G401 (cell line): ENCODE data around the gene COL4A6. TPM values are rescaled to one million over a fixed set of nuclear protein-coding genes. Genes with fewer than 3 reads are reported as not detected.

ENCODE experiments used
- DNase-seq: peaks from one replicate; pipeline ENCODE4 v3.0.0-alpha.2; 2015; ENCODE audit warnings: low spot score
- in situ Hi-C: cut with HindIII; loops from 2 replicates; pipeline ENCODE4 v1.10.0; 2016; ENCODE audit warnings: low sequenced_read_pairs, mixed read lengths
- total RNA-seq: library from RNA; depleted of rRNA; stranded (reverse); fragments of >200 nt; shearing (Covaris generic); gene quantifications from 2 replicates; pipeline ENCODE4 v1.2.3, GENCODE V29; 2014

Gene COL4A6
- total RNA-seq, 1 experiment from 2014 or later: not detected

GRCh38 chrX:108347800-108348199, 90.4 kb downstream of the COL4A6 start:
- no peak for DNase-seq
- in situ Hi-C loops: no loop called here

- in situ Hi-C loops: no loop called here
- DNase-seq: no peak
Observed at GRCh38 chrX:108344216-108344615, 94.0 kb downstream of the COL4A6 start.

GRCh38 chrX:108341947-108342346, 96.3 kb downstream of the COL4A6 start:
- in situ Hi-C loops: no loop called here
- DNase-seq: no peak

GRCh38 chrX:108332281-108332680, 105.9 kb downstream of the COL4A6 start:
- DNase-seq: no peak
- in situ Hi-C loops: no loop called here

- in situ Hi-C loops: no loop called here
Observed at GRCh38 chrX:108331126-108331909, 106.9 kb downstream of the COL4A6 start.

GRCh38 chrX:108323751-108324150, 114.5 kb downstream of the COL4A6 start:
- no peak for DNase-seq
- in situ Hi-C loops: no loop called here

More at GRCh38 chrX:108331126-108331909, 106.9 kb downstream of the COL4A6 start:
- no peak for DNase-seq

- DNase-seq: no peak
- in situ Hi-C loops: no loop called here
Observed at GRCh38 chrX:108322234-108322633, 116.0 kb downstream of the COL4A6 start.

- in situ Hi-C loops: no loop called here
- DNase-seq: no peak
Observed at GRCh38 chrX:108316456-108316855, 121.8 kb downstream of the COL4A6 start.

- in situ Hi-C loops: no loop called here
- no peak for DNase-seq
Observed at GRCh38 chrX:108313669-108314068, 124.6 kb downstream of the COL4A6 start.

GRCh38 chrX:108312957-108313356, 125.3 kb downstream of the COL4A6 start:
- in situ Hi-C loops: no loop called here
- DNase-seq: peak; percentile 26

- DNase-seq: no peak
- in situ Hi-C loops: no loop called here
Observed at GRCh38 chrX:108312011-108312410, 126.2 kb downstream of the COL4A6 start.

GRCh38 chrX:108310506-108310905, 127.7 kb downstream of the COL4A6 start:
- no peak for DNase-seq
- in situ Hi-C loops: no loop called here

- no peak for DNase-seq
- in situ Hi-C loops: no loop called here
Observed at GRCh38 chrX:108309144-108309543, 129.1 kb downstream of the COL4A6 start.

- in situ Hi-C loops: no loop called here
Observed at GRCh38 chrX:108307132-108308085, 130.8 kb downstream of the COL4A6 start.

GRCh38 chrX:108306086-108306485, 132.1 kb downstream of the COL4A6 start:
- in situ Hi-C loops: no loop called here
- DNase-seq: no peak

More at GRCh38 chrX:108307132-108308085, 130.8 kb downstream of the COL4A6 start:
- DNase-seq: no peak

- no peak for DNase-seq
- in situ Hi-C loops: no loop called here
Observed at GRCh38 chrX:108304757-108305156, 133.5 kb downstream of the COL4A6 start.

- in situ Hi-C loops: no loop called here
- DNase-seq: peak; percentile 0
Observed at GRCh38 chrX:108304210-108304609, 134.0 kb downstream of the COL4A6 start.

- in situ Hi-C loops: no loop called here
- DNase-seq: no peak
Observed at GRCh38 chrX:108303682-108304081, 134.5 kb downstream of the COL4A6 start.

GRCh38 chrX:108299704-108300103, 138.5 kb downstream of the COL4A6 start:
- in situ Hi-C loops: no loop called here
- no peak for DNase-seq

- no peak for DNase-seq
- in situ Hi-C loops: no loop called here
Observed at GRCh38 chrX:108299101-108299591, 139.1 kb downstream of the COL4A6 start.
